Glutamatergic neuron (in vitro differentiated cells): ENCODE measurements around the gene PCSK4. TPM values are rescaled to one million over a fixed set of nuclear protein-coding genes. Genes with fewer than 3 reads are reported as not detected.

ENCODE experiments used
- DNase-seq: peaks from one replicate; pipeline ENCODE4 v3.0.0; 2022
- H3K27ac Mint-ChIP-seq: one replicate; pipeline ENCODE4 v1.8.0; 2020; ENCODE audit warnings: mild to moderate bottlenecking, mixed read lengths, inconsistent platforms; ENCODE audit not compliant: unreplicated experiment
- H3K27me3 Mint-ChIP-seq: one replicate; pipeline ENCODE4 v1.8.0; 2020; ENCODE audit warnings: mild to moderate bottlenecking, moderate library complexity, mixed read lengths, inconsistent platforms; ENCODE audit not compliant: unreplicated experiment
- H3K36me3 Mint-ChIP-seq: one replicate; pipeline ENCODE4 v1.8.0; 2020; ENCODE audit warnings: mild to moderate bottlenecking, mixed read lengths, inconsistent platforms; ENCODE audit not compliant: unreplicated experiment
- H3K4me1 Mint-ChIP-seq: one replicate; pipeline ENCODE4 v1.8.0; 2020; ENCODE audit warnings: mild to moderate bottlenecking, low read depth, mixed read lengths, inconsistent platforms; ENCODE audit not compliant: unreplicated experiment
- H3K4me3 Mint-ChIP-seq: one replicate; pipeline ENCODE4 v1.8.0; 2020; ENCODE audit warnings: mild to moderate bottlenecking, mixed read lengths, inconsistent platforms; ENCODE audit not compliant: unreplicated experiment
- H3K9me3 Mint-ChIP-seq: one replicate; pipeline ENCODE4 v1.8.0; 2020; ENCODE audit warnings: mild to moderate bottlenecking, moderate library complexity, mixed read lengths, inconsistent platforms; ENCODE audit not compliant: unreplicated experiment
- total RNA-seq: library from RNA; stranded (reverse); fragmentation: NEBNext Ultra II Directional; extraction: Animal tissue kit (Norgen Biotek cat#: 25700); gene quantifications from one replicate; pipeline ENCODE4 v1.2.1, GENCODE V29; 2021; ENCODE audit not compliant: unreplicated experiment
- TF ChIP-seq, protein P1 (sequence below): fragments of 200-600 bp; sonication (generic); IDR thresholded peaks from one replicate; pipeline ENCODE4 v1.5.0; 2021; ENCODE audit not compliant: partially characterized antibody, unreplicated experiment

Gene PCSK4
- total RNA-seq, 1 donor from 2014 or later = 21.2 TPM

DNA sequence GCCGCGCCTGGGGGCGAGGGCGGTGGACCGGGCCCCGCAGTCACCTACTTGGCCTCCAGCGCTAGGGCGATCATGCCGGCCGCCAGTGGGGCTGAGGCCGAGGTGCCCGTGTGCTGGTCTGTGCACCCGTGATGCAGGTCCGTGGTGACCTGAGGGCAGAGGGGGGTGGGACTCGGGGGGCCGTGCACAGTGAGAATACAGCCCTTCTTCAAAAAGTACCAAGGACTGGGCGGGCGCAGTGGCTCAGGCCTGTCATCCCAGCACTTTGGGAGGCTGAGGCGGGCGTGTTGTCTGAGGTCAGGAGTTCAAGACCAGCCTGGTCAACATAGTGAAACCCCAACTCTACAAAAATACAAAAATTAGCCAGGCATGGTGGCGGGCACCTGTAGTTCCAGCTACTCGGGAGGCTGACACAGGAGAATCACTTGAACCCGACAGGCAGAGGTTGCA lies 6.1 kb downstream of the PCSK4 start:
- H3K4me1 Mint-ChIP-seq = peaks cover 2% of the 10 kb centered on the region
- H3K27me3 Mint-ChIP-seq = peaks cover 10% of the 10 kb centered on the region
- TF ChIP-seq, protein P1, sequence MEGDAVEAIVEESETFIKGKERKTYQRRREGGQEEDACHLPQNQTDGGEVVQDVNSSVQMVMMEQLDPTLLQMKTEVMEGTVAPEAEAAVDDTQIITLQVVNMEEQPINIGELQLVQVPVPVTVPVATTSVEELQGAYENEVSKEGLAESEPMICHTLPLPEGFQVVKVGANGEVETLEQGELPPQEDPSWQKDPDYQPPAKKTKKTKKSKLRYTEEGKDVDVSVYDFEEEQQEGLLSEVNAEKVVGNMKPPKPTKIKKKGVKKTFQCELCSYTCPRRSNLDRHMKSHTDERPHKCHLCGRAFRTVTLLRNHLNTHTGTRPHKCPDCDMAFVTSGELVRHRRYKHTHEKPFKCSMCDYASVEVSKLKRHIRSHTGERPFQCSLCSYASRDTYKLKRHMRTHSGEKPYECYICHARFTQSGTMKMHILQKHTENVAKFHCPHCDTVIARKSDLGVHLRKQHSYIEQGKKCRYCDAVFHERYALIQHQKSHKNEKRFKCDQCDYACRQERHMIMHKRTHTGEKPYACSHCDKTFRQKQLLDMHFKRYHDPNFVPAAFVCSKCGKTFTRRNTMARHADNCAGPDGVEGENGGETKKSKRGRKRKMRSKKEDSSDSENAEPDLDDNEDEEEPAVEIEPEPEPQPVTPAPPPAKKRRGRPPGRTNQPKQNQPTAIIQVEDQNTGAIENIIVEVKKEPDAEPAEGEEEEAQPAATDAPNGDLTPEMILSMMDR = no peak
- no peak overlapping the region for H3K4me3 Mint-ChIP-seq
- no peak for DNase-seq
- peaks cover 10% of the 10 kb centered on the region for H3K9me3 Mint-ChIP-seq
- H3K27ac Mint-ChIP-seq = no peak overlapping the region
- no peaks in the 10 kb centered on the region for H3K36me3 Mint-ChIP-seq

DNA sequence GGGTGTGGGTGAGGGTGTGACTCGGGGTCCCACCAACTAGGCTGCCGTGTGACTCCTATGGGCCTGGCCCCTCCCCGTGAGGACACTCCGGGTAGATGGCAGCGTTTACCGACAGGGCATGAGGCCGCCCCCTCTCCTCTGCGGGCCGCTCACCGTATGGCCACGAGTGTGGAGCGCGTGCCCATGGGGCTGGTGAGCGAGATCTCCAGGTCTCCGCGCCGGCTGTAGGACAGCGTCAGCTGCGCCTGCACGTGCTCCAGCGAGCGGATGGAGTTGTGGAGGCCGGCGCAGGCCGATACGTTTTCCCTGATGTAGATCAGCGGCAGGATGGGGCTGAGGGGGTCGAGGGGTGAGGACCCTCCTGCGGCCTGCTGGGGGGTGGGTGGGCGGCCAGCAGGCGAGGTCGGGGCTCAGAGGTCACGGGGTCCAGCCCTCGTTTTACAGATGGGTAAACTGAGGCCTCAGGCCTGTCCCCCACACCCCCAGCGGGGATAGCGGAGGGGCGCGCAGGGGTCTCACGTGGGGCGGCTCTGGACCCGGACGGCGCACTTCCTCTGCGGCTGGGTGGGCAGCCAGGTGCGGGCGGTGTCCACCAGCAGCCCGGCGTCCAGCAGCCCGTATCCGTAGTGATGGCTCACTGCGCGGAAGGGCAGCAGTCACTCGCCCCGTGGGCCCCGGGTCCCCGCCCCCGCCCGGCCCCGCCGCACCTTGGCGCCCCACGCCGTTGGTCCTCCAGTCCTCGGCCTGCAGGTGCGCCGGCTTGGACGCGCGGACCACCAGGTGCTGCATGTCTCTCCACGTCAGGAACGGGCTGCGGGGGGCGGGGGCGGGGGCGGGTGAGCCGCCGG lies 6.8 kb downstream of the PCSK4 start:
- peaks cover 2% of the 10 kb centered on the region for H3K4me1 Mint-ChIP-seq
- H3K4me3 Mint-ChIP-seq = no peak overlapping the region
- H3K9me3 Mint-ChIP-seq = peaks cover 10% of the 10 kb centered on the region
- H3K27ac Mint-ChIP-seq = no peak overlapping the region
- TF ChIP-seq, protein P1 = no peak
- no peaks in the 10 kb centered on the region for H3K36me3 Mint-ChIP-seq
- peaks cover 9% of the 10 kb centered on the region for H3K27me3 Mint-ChIP-seq
- no peak for DNase-seq

- Mint-ChIP-seq H3K27ac (no peak overlapping the region), H3K4me1 (peaks cover 2% of the 10 kb centered on the region), H3K36me3 (no peaks in the 10 kb centered on the region), H3K27me3 (peaks cover 7% of the 10 kb centered on the region), H3K9me3 (peaks cover 10% of the 10 kb centered on the region), H3K4me3 (no peak overlapping the region)
- TF ChIP-seq, protein P1 = no peak
- no peak for DNase-seq
These were observed 7.6 kb downstream of the PCSK4 start for GRCh38 chr19:1482361-1483130.

DNA sequence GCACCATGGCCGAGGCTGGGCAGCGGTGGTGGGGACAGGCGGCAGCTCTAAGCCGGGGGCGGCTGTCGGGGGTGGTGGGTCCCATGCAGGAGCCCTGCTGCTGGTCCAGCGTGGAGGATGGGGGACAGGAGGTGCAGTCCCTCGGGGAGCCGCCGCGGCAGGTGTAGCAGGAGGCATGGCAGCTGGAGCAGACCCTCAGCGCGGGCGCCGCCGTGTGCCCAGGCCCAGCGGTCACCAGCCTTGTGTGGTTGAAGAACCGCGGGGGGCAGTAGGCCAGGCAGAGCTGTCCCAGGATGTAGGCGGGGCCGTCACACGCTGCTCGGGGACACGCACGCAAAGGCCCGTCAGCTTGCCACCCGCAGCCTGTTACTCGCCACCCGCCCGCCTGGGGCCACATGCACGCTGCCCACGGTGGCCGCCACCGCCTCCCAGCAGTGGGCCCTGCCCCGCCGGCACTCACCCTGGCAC lies 8.2 kb downstream of the PCSK4 start:
- H3K9me3 Mint-ChIP-seq = peaks cover 10% of the 10 kb centered on the region
- peaks cover 2% of the 10 kb centered on the region for H3K4me1 Mint-ChIP-seq
- TF ChIP-seq, protein P1 = no peak
- no peak for DNase-seq
- peaks cover 11% of the 10 kb centered on the region for H3K27me3 Mint-ChIP-seq
- no peak overlapping the region for H3K4me3 Mint-ChIP-seq
- H3K27ac Mint-ChIP-seq = no peak overlapping the region
- no peaks in the 10 kb centered on the region for H3K36me3 Mint-ChIP-seq
